NT2/D1 (cell line): ENCODE measurements around the gene KBTBD3.

Source experiments
- SUZ12 ChIP-seq: IDR thresholded peaks from 2 replicates; pipeline ENCODE4 v1.6.1; 2011; ENCODE audit not compliant: insufficient read length, insufficient read depth; ENCODE audit errors: extremely low read depth
- YY1 ChIP-seq: IDR thresholded peaks from 2 replicates; pipeline ENCODE4 v1.6.1; 2011; ENCODE audit not compliant: insufficient read length, insufficient read depth
- ZNF274 ChIP-seq: IDR thresholded peaks from 2 replicates; pipeline ENCODE4 v1.6.1; 2011; ENCODE audit warnings: mild to moderate bottlenecking, low read depth, low read length

DNA sequence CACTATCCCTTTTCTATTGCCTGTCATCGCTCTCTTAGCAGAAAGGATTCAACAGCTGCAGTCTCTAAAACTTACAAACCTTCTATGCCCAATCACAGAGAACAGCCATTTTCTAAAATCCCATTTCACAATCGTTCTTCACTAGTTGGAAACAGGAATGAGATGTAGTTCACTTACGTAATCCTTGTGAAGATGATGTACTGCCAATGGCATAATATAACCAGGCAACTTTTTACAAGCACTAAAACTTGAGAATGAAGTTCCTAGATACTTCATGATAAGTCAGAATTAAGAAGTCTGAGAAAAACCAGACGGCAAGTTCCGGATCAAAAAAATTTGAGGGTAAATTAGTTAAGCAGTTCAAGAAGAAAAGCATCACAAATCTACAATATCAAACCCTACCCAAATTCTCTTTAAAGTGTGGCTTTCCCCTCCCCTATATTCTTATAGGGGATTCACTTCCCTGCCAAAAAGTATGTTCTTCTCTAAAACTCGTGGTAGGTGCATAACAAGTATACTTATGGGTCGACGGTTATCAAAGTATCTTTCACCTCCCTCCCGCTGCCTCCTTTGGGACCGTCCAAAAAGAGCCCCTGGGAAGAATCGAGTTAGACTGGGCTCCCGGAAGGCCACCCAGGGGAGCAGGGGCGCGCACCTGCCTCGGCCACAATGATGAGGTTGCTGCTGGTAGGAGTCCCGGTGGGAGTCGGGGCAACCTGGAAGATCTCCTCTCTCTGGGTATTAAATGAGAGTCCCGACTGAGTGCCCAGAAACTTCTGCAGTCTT, 55.8 kb downstream of the KBTBD3 start:
- no peak for TF ChIP-seq YY1
- no peak for TF ChIP-seq ZNF274
- TF ChIP-seq SUZ12 = no peak
